HG03175 (cell line): ENCODE data around the gene PDZD8.
A peak's percentile ranks its signal among the peaks of the same experiment; 100 is the strongest.
"Not testable (repeated sequence)": the region's sequence is repeated elsewhere in the genome, so short reads cannot be mapped to it uniquely, and the experiment has no call there.

ENCODE experiments used
- ATAC-seq: cut with Tn5 transposase; IDR thresholded peaks from one replicate; pipeline ENCODE4 v1.9.1; 2021; ENCODE audit warnings: mild to moderate bottlenecking, moderate library complexity; ENCODE audit not compliant: unreplicated experiment

PDZD8 gene

GRCh38 chr10:117256910-117257309 lies 118.3 kb downstream of the PDZD8 start:
- no peak for ATAC-seq

GRCh38 chr10:117255835-117256460 lies 119.3 kb downstream of the PDZD8 start:
- ATAC-seq: no peak

- ATAC-seq: no peak
These were observed 120.2 kb downstream of the PDZD8 start for GRCh38 chr10:117254774-117255735.

GRCh38 chr10:117254338-117254737 lies 120.9 kb downstream of the PDZD8 start:
- ATAC-seq: no peak

GRCh38 chr10:117253908-117254307 lies 121.3 kb downstream of the PDZD8 start:
- ATAC-seq: no peak

- no peak for ATAC-seq
These were observed 124.8 kb downstream of the PDZD8 start for GRCh38 chr10:117250411-117250810.

- peak; percentile 82 for ATAC-seq
These were observed 125.6 kb downstream of the PDZD8 start for GRCh38 chr10:117249493-117250093.

GRCh38 chr10:117248750-117249465 lies 126.3 kb downstream of the PDZD8 start:
- no peak for ATAC-seq

- ATAC-seq: no peak
These were observed 128.1 kb downstream of the PDZD8 start for GRCh38 chr10:117246997-117247671.

- ATAC-seq: no peak
These were observed 132.8 kb downstream of the PDZD8 start for GRCh38 chr10:117242463-117242832.

GRCh38 chr10:117241541-117242462 lies 133.4 kb downstream of the PDZD8 start:
- ATAC-seq: no peak

- no peak for ATAC-seq
These were observed 134.4 kb downstream of the PDZD8 start, which contains the start of gene SLC18A2 for GRCh38 chr10:117240621-117241529. Gene SLC18A2, plus strand, starts transcription at chr10:117241114. Its CDS starts 580 bp downstream, at chr10:117241694.

GRCh38 chr10:117239721-117240620 lies 135.3 kb downstream of the PDZD8 start:
- ATAC-seq: no peak

- ATAC-seq: no peak
These were observed 136.2 kb downstream of the PDZD8 start for GRCh38 chr10:117239051-117239450.

- peak; percentile 86 for ATAC-seq
These were observed 137.7 kb downstream of the PDZD8 start for GRCh38 chr10:117237401-117237991.

GRCh38 chr10:117230107-117230506 lies 145.1 kb downstream of the PDZD8 start:
- not testable (repeated sequence) for ATAC-seq

GRCh38 chr10:117228210-117228609 lies 147.0 kb downstream of the PDZD8 start:
- ATAC-seq: no peak
